HG03135 (cell line): Measurements from ENCODE around the gene KLK6.

Source experiments
- ATAC-seq: cut with Tn5 transposase; IDR thresholded peaks from one replicate; pipeline ENCODE4 v1.9.1; 2021; ENCODE audit warnings: mild to moderate bottlenecking, moderate library complexity; ENCODE audit not compliant: unreplicated experiment

KLK6 gene

DNA sequence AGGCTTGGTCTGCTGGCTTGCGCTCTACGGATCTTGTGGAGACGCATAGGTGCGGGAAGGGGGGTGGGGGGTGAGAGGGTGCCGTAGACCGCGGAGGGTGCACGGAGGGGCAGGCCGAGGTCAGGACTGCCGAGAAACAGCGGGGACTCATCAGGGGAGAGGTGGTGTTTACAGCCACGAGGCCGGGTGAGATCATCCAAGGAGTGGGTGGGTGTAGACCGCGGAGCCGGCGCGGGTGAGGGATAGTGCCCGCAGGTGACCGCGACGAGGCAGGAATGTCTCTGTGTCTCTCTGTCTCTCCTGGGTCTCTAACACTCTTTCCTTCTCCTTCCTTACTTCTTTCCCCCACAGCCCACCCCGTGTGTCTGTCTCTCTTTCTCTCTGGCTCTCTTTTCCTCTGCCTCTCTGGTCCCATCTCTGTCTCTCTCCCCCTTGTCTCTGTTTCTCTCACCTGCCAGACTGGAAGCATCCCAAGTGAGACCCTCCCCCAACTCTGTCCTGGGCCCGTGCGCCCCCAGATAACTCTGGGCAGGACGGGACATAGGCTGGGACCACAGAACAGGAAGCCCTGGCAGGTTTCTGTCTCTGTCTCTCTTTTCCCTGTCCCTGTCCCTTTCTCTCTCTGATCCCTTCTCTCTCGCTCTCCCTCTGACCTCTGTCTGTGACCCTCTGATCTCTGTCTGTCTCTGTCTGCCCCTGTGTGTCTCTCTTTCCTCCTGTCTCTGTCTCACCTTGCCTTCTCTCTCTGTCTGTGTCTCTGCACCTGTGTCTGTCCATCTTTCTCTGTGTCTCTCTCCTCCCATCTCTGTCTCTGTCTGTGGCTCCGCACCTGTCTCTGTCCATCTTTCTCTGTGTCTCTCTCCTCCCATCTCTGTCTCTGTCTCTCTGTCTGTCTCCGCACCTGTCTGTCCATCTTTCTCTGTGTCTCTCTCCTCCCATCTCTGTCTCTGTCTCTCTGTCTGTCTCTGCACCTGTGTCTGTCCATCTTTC, 56.4 kb downstream of the KLK6 start:
- no peak for ATAC-seq

DNA sequence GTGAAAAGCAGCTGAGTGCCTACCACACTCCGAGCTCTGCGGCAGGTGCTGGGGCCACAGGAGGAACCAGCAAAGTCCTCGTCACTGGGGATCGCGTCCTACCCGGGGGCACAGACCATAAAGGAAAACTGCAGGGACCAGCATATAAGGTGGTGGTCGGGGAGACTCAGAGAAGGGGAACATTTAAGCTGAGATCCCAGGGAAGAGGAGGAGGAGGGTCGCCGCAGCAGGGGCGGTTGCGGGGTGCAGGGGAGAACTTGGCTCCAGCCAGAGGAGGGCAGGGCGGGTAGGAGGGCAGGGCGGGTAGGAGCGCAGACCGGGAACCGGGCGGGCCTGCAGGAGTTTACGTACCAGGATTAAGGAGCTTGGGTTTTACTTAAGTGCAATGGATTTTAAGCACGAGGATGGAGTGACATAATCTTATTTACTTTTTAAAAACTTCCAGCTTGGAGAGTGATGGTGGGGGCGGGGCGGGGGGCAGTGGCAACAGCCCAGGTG, 57.2 kb downstream of the KLK6 start:
- no peak for ATAC-seq

DNA sequence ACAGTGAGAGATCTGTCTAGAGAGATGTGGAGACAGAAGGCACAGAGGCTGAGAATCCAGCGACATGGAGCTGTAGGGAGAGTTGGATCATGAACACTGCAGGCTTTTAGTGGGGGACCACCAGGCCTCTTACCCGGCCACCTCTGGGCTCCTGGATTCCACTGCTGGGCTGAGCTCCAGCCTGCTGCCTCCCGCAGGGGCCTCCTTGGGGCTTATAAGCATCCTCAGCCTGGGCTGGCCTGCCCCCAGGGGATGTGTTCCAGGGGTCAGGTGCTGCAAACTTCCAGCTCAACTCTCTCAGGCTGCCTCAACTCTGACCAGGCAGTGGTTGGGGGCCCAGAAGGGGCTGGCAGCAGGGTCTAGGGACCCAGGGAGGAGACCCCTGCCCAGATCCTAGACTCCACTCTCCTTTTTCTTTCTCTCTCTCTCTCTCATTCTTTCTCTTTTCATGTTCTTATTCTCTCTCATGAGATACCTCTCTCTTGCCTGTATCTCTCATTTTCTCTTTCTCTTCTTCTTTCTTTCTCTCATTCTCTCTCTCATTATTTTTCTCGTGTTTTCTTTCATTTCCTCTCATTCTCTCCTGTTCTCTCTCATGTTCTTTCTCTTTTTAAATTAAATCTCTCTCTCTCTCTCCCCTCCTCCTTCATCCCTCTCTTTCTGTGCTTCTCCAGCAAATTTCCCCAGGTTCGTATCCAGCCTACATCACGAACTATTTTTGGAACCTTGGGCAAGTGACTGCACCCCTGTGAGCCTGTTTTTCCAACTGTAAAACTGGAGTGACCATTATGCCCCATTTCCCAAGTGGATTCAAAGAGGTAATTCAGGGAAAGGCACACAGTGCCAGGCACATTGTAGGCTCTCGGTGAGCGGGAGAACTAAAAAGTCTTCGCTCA, 57.9 kb downstream of the KLK6 start, which contains the start of gene KLK4:
Gene KLK4, minus strand, starts transcription at position 190 of the 896 bp plus-strand sequence. CDS start 657 bp downstream, outside the sequence.
- ATAC-seq, result no peak

DNA sequence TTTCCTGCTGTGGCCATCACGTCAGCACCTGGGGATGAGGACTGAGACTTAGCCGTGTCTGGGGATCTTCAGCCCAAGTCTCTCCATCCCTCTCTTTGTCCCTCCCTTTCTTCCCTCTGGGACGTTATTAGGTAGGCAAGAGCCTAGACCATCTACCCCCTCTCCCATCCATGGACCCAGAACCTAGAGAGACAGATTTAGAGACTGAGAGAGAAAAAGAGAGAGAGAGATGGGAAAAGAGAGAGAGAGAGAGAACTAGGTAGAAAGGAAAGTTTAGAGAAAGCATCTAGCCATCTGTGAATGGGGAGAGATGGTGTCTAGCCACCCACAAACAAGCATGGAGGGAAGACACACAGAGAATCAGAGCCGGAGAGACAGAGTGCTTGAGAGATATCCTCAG, 58.7 kb downstream of the KLK6 start:
- no peak for ATAC-seq

DNA sequence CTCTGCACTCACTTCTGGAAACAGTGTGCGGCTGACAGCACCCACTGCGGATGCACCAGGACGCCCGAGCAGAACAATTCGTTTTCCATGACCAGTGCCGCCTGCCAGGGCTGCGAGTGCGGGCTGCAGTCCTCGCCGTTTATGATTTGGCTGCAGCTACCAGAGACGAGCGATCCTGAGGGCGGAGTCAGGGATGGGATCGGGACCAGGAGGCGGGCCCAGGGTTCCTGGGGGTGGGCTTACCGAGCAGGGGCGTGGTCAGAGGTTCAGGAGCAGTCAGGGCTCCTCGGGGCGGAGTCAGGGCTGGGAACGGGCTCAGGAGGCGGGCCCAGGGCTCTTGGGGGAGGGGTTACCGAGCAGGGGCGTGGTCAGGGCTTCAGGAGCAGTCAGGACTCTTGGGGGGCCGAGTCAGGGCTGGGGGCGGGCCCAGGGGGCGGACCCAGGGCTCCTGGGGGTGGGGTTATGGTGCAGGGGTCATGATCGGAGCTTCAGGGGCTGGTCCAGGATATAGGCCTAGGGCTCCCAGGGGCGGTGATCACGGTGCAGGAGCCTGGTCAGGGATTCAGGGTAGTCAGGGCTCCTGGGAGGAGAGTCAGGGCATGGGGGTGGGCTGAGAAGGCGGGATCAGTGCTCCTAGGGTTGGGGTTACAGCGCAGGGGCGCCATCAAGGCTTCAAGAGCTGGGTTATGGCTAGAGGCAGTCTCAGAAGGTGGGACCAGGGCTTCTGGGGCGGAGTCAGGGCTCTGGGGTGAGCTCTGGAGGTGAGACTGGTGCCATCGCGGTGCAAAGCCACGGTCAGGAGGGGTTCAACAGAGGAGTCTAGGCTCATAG, 59.9 kb downstream of the KLK6 start:
- ATAC-seq, result peak; percentile 62
